GM15510 (cell line): ENCODE measurements around the gene HRAS.

Source experiments
- POLR2A ChIP-seq: IDR thresholded peaks from 3 replicates; pipeline ENCODE4 v1.6.1; 2011; ENCODE audit warnings: borderline replicate concordance; ENCODE audit not compliant: insufficient read length; ENCODE audit errors: extremely low read depth

The HRAS gene

GRCh38 chr11:490186-490929, 45.0 kb downstream of the HRAS start:
- TF ChIP-seq POLR2A = no peak

- TF ChIP-seq POLR2A = no peak
Observed at GRCh38 chr11:489610-490185, 45.7 kb downstream of the HRAS start.

- TF ChIP-seq POLR2A = no peak
Observed at GRCh38 chr11:488992-489391, 46.4 kb downstream of the HRAS start.

- no peak for TF ChIP-seq POLR2A
Observed at GRCh38 chr11:488579-488978, 46.8 kb downstream of the HRAS start.

- TF ChIP-seq POLR2A = no peak
Observed at GRCh38 chr11:488062-488461, 47.3 kb downstream of the HRAS start.

GRCh38 chr11:487571-488021, 47.8 kb downstream of the HRAS start:
- TF ChIP-seq POLR2A = no peak

GRCh38 chr11:486189-486588, 49.2 kb downstream of the HRAS start:
- TF ChIP-seq POLR2A = no peak

GRCh38 chr11:484616-485015, 50.8 kb downstream of the HRAS start:
- no peak for TF ChIP-seq POLR2A
